SK-N-SH treated with all-trans-retinoic acid at 6 μM for 48 hours (cell line): ENCODE data around the gene WDR5.

Experiments used
- CSDC2 ChIP-seq: fragments of 250-450 bp; sonication (Bioruptor Pico); IDR thresholded peaks from 2 replicates; pipeline ENCODE4 v1.5.0; 2020; ENCODE audit warnings: mild to moderate bottlenecking, moderate library complexity
- PATZ1 ChIP-seq: fragments of 250-450 bp; sonication (Bioruptor Pico); IDR thresholded peaks from 2 replicates; pipeline ENCODE4 v1.8.0; 2020; ENCODE audit warnings: mild to moderate bottlenecking, moderate library complexity, borderline replicate concordance
- TCF4 ChIP-seq: fragments of 250-450 bp; sonication (Bioruptor Pico); IDR thresholded peaks from 2 replicates; pipeline ENCODE4 v1.8.0; 2021; ENCODE audit warnings: mild to moderate bottlenecking, moderate library complexity, borderline replicate concordance
- TF ChIP-seq, protein P1 (sequence below): fragments of 250-450 bp; sonication (Bioruptor Pico); IDR thresholded peaks from 2 replicates; pipeline ENCODE4 v1.5.1; 2020; ENCODE audit warnings: low read depth, mild to moderate bottlenecking, moderate library complexity

DNA sequence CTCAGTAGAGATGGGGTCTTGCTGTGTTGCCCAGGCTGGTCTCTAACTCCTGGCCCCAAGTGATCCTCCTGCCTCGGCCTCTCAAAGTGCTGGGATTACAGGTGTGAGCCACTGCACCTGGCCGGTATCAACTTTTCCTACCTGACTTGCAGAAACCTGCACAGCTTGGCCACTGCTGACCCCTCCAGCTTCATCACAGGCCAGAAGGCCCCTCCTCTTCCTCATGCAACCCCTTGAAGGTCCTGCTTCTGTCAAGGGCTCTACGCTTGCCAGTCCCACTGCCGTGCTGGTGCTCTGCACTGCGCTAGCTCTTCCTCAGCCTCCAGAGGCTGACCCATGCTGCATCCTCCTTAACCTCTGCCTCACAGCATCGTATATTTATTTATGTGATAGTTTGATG lies 61.0 kb downstream of the WDR5 start:
- TF ChIP-seq TCF4 (CRISPR knock-in tag) (no peak), PATZ1 (CRISPR knock-in tag) (no peak), CSDC2 (CRISPR knock-in tag) (no peak)
- TF ChIP-seq, protein P1, sequence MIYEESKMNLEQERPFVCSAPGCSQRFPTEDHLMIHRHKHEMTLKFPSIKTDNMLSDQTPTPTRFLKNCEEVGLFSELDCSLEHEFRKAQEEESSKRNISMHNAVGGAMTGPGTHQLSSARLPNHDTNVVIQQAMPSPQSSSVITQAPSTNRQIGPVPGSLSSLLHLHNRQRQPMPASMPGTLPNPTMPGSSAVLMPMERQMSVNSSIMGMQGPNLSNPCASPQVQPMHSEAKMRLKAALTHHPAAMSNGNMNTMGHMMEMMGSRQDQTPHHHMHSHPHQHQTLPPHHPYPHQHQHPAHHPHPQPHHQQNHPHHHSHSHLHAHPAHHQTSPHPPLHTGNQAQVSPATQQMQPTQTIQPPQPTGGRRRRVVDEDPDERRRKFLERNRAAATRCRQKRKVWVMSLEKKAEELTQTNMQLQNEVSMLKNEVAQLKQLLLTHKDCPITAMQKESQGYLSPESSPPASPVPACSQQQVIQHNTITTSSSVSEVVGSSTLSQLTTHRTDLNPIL (CRISPR knock-in tag), result no peak
